Measurements from ENCODE around the gene ALDH2.

DNA sequence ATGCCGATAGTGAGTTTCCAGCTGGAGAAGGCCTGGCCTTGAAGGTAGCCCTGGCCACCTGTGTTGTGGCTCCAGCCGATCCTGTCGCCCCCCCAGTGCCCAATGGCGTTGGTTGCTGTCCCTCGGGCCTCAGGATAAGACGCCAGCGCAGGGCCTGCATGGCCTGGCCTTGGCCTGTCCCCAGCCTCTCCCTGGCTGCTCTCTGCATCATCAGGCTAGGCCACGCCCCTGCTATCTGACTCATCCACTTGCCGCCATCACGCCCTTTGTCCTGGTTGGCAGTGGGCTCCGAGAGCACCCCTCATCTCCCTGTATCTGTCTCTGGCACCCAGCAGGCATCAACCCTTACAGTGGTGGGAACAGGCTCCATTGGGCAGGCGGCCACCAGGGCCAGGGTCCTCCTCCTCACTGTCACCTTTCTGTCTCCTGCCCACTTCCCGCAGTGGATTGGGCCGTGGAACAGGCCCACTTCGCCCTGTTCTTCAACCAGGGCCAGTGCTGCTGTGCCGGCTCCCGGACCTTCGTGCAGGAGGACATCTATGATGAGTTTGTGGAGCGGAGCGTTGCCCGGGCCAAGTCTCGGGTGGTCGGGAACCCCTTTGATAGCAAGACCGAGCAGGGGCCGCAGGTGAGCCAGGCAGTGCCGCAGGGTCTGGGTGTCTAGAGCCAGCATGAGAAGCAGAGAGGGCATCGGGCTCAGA is 25.6 kb downstream of the ALDH2 start:
- no peak for TF ChIP-seq EZH2 (IDR thresholded peaks at IDR 0.05; ENCODE audit: low read length)
- TF ChIP-seq, protein P1, sequence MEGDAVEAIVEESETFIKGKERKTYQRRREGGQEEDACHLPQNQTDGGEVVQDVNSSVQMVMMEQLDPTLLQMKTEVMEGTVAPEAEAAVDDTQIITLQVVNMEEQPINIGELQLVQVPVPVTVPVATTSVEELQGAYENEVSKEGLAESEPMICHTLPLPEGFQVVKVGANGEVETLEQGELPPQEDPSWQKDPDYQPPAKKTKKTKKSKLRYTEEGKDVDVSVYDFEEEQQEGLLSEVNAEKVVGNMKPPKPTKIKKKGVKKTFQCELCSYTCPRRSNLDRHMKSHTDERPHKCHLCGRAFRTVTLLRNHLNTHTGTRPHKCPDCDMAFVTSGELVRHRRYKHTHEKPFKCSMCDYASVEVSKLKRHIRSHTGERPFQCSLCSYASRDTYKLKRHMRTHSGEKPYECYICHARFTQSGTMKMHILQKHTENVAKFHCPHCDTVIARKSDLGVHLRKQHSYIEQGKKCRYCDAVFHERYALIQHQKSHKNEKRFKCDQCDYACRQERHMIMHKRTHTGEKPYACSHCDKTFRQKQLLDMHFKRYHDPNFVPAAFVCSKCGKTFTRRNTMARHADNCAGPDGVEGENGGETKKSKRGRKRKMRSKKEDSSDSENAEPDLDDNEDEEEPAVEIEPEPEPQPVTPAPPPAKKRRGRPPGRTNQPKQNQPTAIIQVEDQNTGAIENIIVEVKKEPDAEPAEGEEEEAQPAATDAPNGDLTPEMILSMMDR (optimal IDR thresholded peaks at IDR 0.05 in 1 of 3, IDR thresholded peaks at IDR 0.05 in 1 of 3, conservative IDR thresholded peaks at IDR 0.05 in 1 of 3; ENCODE audit: extremely low read depth in 1 of 3, insufficient read depth in 2 of 3, low read length in 3 of 3): no peak

All from keratinocyte (primary cell).